LNCAP (cell line): ENCODE results near the gene RCSD1.

Source experiments
- TF ChIP-seq, protein P1 (sequence below): fragments of 450-650 bp; IDR thresholded peaks from 2 replicates; pipeline ENCODE4 v1.5.1; 2017; ENCODE audit warnings: mild to moderate bottlenecking

RCSD1 gene

DNA sequence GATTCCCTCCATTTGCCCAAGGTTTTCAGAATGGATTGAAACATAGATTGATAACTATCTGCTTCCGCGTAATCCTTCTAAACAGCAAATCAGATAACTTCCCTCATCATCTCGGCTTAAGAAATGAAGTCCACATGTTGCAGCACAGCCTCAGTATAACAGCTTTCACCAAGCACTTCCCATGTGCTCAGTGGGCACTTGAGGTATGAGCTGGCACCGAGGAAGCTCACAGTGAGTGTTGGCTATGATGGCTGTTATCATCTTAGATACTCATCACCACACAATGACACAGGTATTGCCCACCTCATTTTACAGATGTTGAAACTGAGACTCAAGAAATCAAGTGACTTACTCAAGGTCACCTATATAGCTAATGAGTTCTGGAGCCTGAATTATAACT is 43.2 kb downstream of the RCSD1 start:
- TF ChIP-seq, protein P1, sequence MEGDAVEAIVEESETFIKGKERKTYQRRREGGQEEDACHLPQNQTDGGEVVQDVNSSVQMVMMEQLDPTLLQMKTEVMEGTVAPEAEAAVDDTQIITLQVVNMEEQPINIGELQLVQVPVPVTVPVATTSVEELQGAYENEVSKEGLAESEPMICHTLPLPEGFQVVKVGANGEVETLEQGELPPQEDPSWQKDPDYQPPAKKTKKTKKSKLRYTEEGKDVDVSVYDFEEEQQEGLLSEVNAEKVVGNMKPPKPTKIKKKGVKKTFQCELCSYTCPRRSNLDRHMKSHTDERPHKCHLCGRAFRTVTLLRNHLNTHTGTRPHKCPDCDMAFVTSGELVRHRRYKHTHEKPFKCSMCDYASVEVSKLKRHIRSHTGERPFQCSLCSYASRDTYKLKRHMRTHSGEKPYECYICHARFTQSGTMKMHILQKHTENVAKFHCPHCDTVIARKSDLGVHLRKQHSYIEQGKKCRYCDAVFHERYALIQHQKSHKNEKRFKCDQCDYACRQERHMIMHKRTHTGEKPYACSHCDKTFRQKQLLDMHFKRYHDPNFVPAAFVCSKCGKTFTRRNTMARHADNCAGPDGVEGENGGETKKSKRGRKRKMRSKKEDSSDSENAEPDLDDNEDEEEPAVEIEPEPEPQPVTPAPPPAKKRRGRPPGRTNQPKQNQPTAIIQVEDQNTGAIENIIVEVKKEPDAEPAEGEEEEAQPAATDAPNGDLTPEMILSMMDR, result no peak

DNA sequence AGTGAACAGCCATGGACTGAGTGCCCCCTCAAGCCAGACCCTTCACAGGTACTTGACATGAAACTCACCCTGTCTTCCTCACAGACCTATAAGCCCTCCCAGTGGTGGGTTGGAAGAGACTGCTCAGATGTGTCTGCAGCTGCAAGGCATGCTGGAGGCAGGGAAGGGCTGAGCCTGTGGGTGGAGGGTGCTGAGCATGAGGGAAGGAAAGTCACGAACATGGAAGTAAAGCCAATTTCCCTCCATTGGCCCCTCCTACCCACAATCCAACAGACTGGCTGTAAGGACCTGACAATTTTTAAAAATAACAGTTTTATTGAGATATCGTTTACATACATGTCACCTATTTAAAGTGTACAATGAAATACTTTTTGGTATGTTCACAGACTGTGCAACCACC is 44.1 kb downstream of the RCSD1 start:
- TF ChIP-seq, protein P1, result no peak

DNA sequence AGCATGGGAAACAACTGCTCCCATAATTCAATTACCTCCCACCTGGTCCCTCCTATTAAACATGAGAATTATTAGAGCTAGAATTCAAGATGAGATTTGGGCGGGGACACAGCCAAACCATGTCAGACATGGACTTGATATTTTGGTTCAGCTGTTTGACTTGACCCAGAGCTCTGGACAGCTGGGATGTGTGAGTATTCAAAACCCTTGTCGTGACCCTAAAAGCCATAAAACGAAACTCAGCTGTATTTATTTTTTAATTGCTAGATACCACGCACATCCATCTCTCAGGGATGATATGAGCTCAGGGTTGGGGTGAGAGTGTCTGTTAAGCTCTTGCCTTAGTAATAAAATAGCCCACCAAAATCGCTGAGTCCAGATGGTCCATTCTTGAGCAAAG is 45.4 kb downstream of the RCSD1 start:
- TF ChIP-seq, protein P1, result no peak

DNA sequence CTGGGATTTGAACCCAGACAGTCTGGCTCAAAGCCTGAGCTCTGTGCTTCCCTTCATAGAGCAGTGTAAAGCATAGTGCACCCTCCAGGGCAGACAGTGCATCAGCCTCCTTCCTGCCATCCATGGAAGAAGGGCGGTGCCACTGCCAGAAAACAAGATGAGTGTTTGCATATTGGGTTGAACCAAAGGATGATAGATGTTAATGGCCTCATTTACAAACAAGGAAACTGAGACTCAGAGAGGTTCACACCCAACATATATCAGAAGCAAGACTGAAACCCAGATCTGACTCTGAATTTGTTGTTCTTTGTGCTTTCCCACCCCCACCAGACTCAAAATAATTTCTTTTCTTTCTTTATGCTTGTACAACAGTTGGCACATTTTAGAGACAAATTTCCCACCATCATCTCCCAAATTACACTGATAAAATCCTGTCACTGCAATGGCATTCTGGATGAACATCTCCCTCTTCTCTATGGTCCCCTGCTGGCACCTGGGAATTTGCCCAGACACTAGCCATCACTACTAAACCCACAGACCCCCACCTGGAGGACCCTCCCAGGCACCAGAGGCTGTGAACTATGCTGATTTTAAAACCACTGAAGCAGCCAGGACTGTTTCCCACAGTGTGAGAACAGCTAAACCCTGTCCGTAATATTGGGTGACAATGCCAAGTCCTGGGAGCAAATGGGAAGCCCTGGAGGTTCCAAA is 46.3 kb downstream of the RCSD1 start:
- TF ChIP-seq, protein P1, result no peak

GRCh38 chr1:167676916-167677848 is 47.1 kb downstream of the RCSD1 start:
- TF ChIP-seq, protein P1, result no peak

GRCh38 chr1:167678422-167678821 is 48.4 kb downstream of the RCSD1 start:
- TF ChIP-seq, protein P1, result no peak

- TF ChIP-seq, protein P1, result no peak
These were observed 48.8 kb downstream of the RCSD1 start for GRCh38 chr1:167678838-167679237.
